GM23248 (cell line): ENCODE data around the gene USP25. TPM values are rescaled to one million over a fixed set of nuclear protein-coding genes. Genes with fewer than 3 reads are reported as not detected.

Source experiments
- DNase-seq: peaks from one replicate; pipeline ENCODE4 v3.0.0-alpha.2; 2015
- H2AFZ ChIP-seq: fragments of 200-600 bp; sonication (generic); 2 replicates; pipeline ENCODE4 v1.6.1; 2016; ENCODE audit warnings: antibody characterized with exemption
- H3F3A ChIP-seq: fragments of 200-600 bp; sonication (generic); 2 replicates; pipeline ENCODE4 v1.6.1; 2016; ENCODE audit warnings: mild to moderate bottlenecking, antibody characterized with exemption, mixed run types; ENCODE audit not compliant: insufficient read depth
- H3K27ac ChIP-seq: fragments of 200-600 bp; sonication (generic); 2 replicates; pipeline ENCODE4 v1.5.1; 2016; ENCODE audit warnings: mild to moderate bottlenecking
- H3K27me3 ChIP-seq: fragments of 200-600 bp; sonication (generic); replicated peaks from 2 replicates; pipeline ENCODE4 v1.6.1; 2016; ENCODE audit warnings: mild to moderate bottlenecking; ENCODE audit not compliant: insufficient read depth
- H3K36me3 ChIP-seq: fragments of 200-600 bp; sonication (generic); 2 replicates; pipeline ENCODE4 v1.6.1; 2016; ENCODE audit warnings: low read depth, mild to moderate bottlenecking
- H3K4me1 ChIP-seq: fragments of 200-600 bp; sonication (generic); 2 replicates; pipeline ENCODE4 v1.6.1; 2016; ENCODE audit warnings: mild to moderate bottlenecking; ENCODE audit not compliant: insufficient read depth
- H3K4me2 ChIP-seq: fragments of 200-600 bp; sonication (generic); one replicate; pipeline ENCODE4 v1.6.1; 2016; ENCODE audit warnings: mild to moderate bottlenecking; ENCODE audit not compliant: unreplicated experiment
- H3K4me3 ChIP-seq: fragments of 200-600 bp; sonication (generic); 2 replicates; pipeline ENCODE4 v1.5.1; 2016; ENCODE audit warnings: mild to moderate bottlenecking
- H3K79me2 ChIP-seq: fragments of 200-600 bp; sonication (generic); 2 replicates; pipeline ENCODE4 v1.6.1; 2016; ENCODE audit warnings: mild to moderate bottlenecking; ENCODE audit not compliant: insufficient read depth
- H3K9ac ChIP-seq: fragments of 200-600 bp; sonication (generic); 2 replicates; pipeline ENCODE4 v1.6.1; 2016; ENCODE audit warnings: mild to moderate bottlenecking
- H3K9me2 ChIP-seq: fragments of 200-600 bp; sonication (generic); 2 replicates; pipeline ENCODE4 v1.6.1; 2016; ENCODE audit warnings: mixed run types, mild to moderate bottlenecking, moderate library complexity; ENCODE audit not compliant: insufficient read depth
- H3K9me3 ChIP-seq: fragments of 200-600 bp; sonication (generic); one replicate; pipeline ENCODE4 v1.6.1; 2017; ENCODE audit warnings: low read depth
- H4K20me1 ChIP-seq: fragments of 200-600 bp; sonication (generic); 2 replicates; pipeline ENCODE4 v1.6.0; 2016; ENCODE audit not compliant: insufficient read depth
- EZH2 ChIP-seq: fragments of 200-600 bp; sonication (generic); IDR thresholded peaks from 2 replicates; pipeline ENCODE4 v1.6.1; 2018; ENCODE audit warnings: antibody characterized with exemption, mild to moderate bottlenecking; ENCODE audit not compliant: insufficient read depth, poor library complexity, severe bottlenecking
- EZH2phosphoT487 ChIP-seq: fragments of 200-600 bp; sonication (generic); IDR thresholded peaks from 2 replicates; pipeline ENCODE4 v1.6.1; 2018; ENCODE audit warnings: antibody characterized with exemption, moderate library complexity, mild to moderate bottlenecking, low read depth; ENCODE audit not compliant: insufficient read depth
- WGBS, 2 experiments: methylation state at CpG; one replicate each; pipeline ENCODE4 v1.1.6; 2015 to 2017; ENCODE audit warnings: low lambda C conversion rate in 2 of 2, low coverage in 1 of 2; ENCODE audit errors: missing lambda C conversion rate in 2 of 2; 5-methylcytosine and 5-hydroxymethylcytosine counted together
- in situ Hi-C: fragments of 300-500 bp; cut with MboI; formaldehyde crosslinking; loops from 2 replicates; pipeline ENCODE4 v1.15.0; 2020
- polyA plus RNA-seq: library from polyadenylated mRNA; unstranded; fragments of >200 nt; fragmentation: Nextera tagmentation; extraction: Ambion mirVana; gene quantifications from 2 replicates; pipeline ENCODE4 v1.2.1, GENCODE V29; 2016
- total RNA-seq: library from RNA; depleted of rRNA; stranded (reverse); fragments of >200 nt; shearing (Covaris generic); gene quantifications from 2 replicates; pipeline ENCODE4 v1.2.3, GENCODE V29; 2014

The USP25 gene
- total and polyA plus RNA-seq, 2 experiments from 2014 or later, result 5.8 to 41.5 TPM

- TF ChIP-seq EZH2phosphoT487, result no peak
- TF ChIP-seq EZH2, result no peak
- no peak for DNase-seq
- in situ Hi-C loops, result no loop called here
These were observed 33.6 kb downstream of the USP25 start for GRCh38 chr21:15763359-15763758.

GRCh38 chr21:15764878-15765277 is 35.1 kb downstream of the USP25 start:
- TF ChIP-seq EZH2 (no peak), EZH2phosphoT487 (no peak)
- Histone ChIP-seq H3K4me2 (no peak overlapping the region), H3K79me2 (peaks cover 93% of the 10 kb centered on the region), H3K9me3 (no peaks in the 10 kb centered on the region), H3K4me3 (no peak overlapping the region), H3K9ac (no peak overlapping the region), H3K9me2 (no peaks in the 10 kb centered on the region), H3K27ac (no peak overlapping the region), H4K20me1 (peaks cover 6% of the 10 kb centered on the region), H3K27me3 (no peaks in the 10 kb centered on the region), H3K36me3 (no peaks in the 10 kb centered on the region), H3K4me1 (0 out of 2 replicates have a peak, but pooled peaks cover 16% of the 10 kb centered on the region), H2AFZ (no peak overlapping the region), H3F3A (no peaks in the 10 kb centered on the region; the same call in 1 of the 2 replicates)
- no peak for DNase-seq
- WGBS, 2 experiments, result 39 to 51% methylated on average over 3 of the region's 3 CpGs
- in situ Hi-C loops, result no loop called here

More at GRCh38 chr21:15763359-15763758, 33.6 kb downstream of the USP25 start:
- 95 to 100% methylated on average over 1 of the region's 1 CpG for WGBS, 2 experiments
- H3K27ac ChIP-seq, result no peak overlapping the region
- peaks cover 99% of the 10 kb centered on the region for H3K79me2 ChIP-seq
- no peaks in the 10 kb centered on the region for H3K27me3 ChIP-seq
- H2AFZ ChIP-seq, result no peak overlapping the region
- peaks cover 6% of the 10 kb centered on the region for H4K20me1 ChIP-seq
- no peak overlapping the region for H3K4me2 ChIP-seq
- H3K9me2 ChIP-seq, result no peaks in the 10 kb centered on the region
- H3K4me3 ChIP-seq, result no peak overlapping the region
- 0 out of 2 replicates have a peak, but pooled peaks cover 11% of the 10 kb centered on the region for H3K4me1 ChIP-seq
- H3K9me3 ChIP-seq, result no peaks in the 10 kb centered on the region
- H3K9ac ChIP-seq, result no peak overlapping the region
- H3K36me3 ChIP-seq, result no peaks in the 10 kb centered on the region
- H3F3A ChIP-seq, result no peaks in the 10 kb centered on the region; the same call in 1 of the 2 replicates

- no peak overlapping the region for H3K27ac ChIP-seq
- 43 to 55% methylated on average over 1 of the region's 1 CpG for WGBS, 2 experiments
- TF ChIP-seq EZH2phosphoT487 (no peak), EZH2 (no peak)
- no peak overlapping the region for H3K4me3 ChIP-seq
- peaks cover 21% of the 10 kb centered on the region for H3K4me1 ChIP-seq
- H3K9me3 ChIP-seq, result no peaks in the 10 kb centered on the region
- no peak for DNase-seq
- peaks cover 93% of the 10 kb centered on the region for H3K79me2 ChIP-seq
- no peaks in the 10 kb centered on the region for H3K9me2 ChIP-seq
- in situ Hi-C loops, result no loop called here
- no peak overlapping the region for H3K9ac ChIP-seq
- H4K20me1 ChIP-seq, result peaks cover 1% of the 10 kb centered on the region; the same call in 1 of the 2 replicates
- no peaks in the 10 kb centered on the region for H3K27me3 ChIP-seq
- H3F3A ChIP-seq, result no peaks in the 10 kb centered on the region; the same call in 1 of the 2 replicates
- no peaks in the 10 kb centered on the region for H3K36me3 ChIP-seq
- no peak overlapping the region for H3K4me2 ChIP-seq
- H2AFZ ChIP-seq, result no peak overlapping the region
These were observed 37.3 kb downstream of the USP25 start for GRCh38 chr21:15766952-15767603.

DNA sequence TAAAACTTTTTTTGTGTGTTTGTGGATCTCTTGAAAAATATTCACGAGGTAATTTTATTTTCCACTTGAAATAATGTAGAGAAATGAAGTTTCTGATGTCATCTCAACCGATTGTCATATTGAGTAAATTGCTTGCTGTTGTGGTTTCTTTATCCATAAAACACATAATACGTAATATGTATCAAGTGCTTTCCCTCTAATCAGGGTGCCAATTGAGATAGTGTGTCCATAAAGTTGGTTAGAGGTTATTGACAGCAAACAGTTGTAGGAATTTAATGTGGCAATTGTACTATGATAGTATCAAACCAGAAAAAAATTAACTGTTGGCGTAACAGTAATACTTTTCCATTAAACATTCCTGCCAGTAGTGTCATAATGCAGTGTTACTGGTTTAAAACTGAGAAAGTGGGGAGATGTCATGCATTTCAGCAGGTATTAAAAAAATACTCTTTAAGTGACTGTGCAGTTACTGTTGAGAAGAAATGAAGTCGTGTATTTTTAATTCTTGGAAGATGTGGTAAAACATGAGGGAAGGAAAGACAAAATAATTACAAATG is 38.3 kb downstream of the USP25 start:
- H3K79me2 ChIP-seq, result peaks cover 91% of the 10 kb centered on the region
- in situ Hi-C loops, result no loop called here
- no peak overlapping the region for H3K4me3 ChIP-seq
- H3K9ac ChIP-seq, result no peak overlapping the region
- H3K4me1 ChIP-seq, result peaks cover 25% of the 10 kb centered on the region
- H3K4me2 ChIP-seq, result no peak overlapping the region
- no peaks in the 10 kb centered on the region for H3K27me3 ChIP-seq
- no peak overlapping the region for H2AFZ ChIP-seq
- H3K27ac ChIP-seq, result no peak overlapping the region
- no peaks in the 10 kb centered on the region for H4K20me1 ChIP-seq
- peak; percentile 13 for DNase-seq
- no peaks in the 10 kb centered on the region for H3K9me2 ChIP-seq
- H3K36me3 ChIP-seq, result no peaks in the 10 kb centered on the region
- TF ChIP-seq EZH2 (no peak), EZH2phosphoT487 (no peak)
- no peaks in the 10 kb centered on the region for H3K9me3 ChIP-seq
- 96 to 99% methylated on average over 5 of the region's 5 CpGs for WGBS, 2 experiments
- H3F3A ChIP-seq, result no peaks in the 10 kb centered on the region; the same call in 1 of the 2 replicates
